A673 (cell line): ENCODE results near the gene SPIRE1. TPM values are rescaled to one million over a fixed set of nuclear protein-coding genes. Genes with fewer than 3 reads are reported as not detected.

Source experiments
- BruUV-seq: library from RNA; stranded (reverse); fragments of 400-500 nt; replicated peaks from 2 replicates; lab custom pipeline; 2021; lab: Mats Ljungman, UMichigan
- CTCF ChIA-PET: fragments of 300-600 bp; sonication (Branson Sonifier 250); formaldehyde crosslinking; loops from one replicate; lab custom pipeline; 2022; ENCODE audit warnings: antibody characterized with exemption; lab: Charles Lee
- POLR2A ChIA-PET: fragments of 300-600 bp; sonication (Branson Sonifier 250); formaldehyde crosslinking; loops from one replicate; lab custom pipeline; 2022; ENCODE audit warnings: antibody characterized with exemption; ENCODE audit not compliant: low non-redundant PET; lab: Charles Lee
- DNase-seq: peaks from one replicate; pipeline ENCODE4 v3.0.0-alpha.2; 2015; ENCODE audit warnings: low spot score
- H3K27ac ChIP-seq: fragments of 200-600 bp; sonication (generic); 2 replicates; pipeline ENCODE4 v1.5.1; 2016; ENCODE audit warnings: mixed run types, low read depth, mild to moderate bottlenecking, mixed read lengths, antibody characterized with exemption, low read length; ENCODE audit not compliant: poor library complexity, severe bottlenecking
- H3K27me3 ChIP-seq: fragments of 200-600 bp; sonication (generic); replicated peaks from 2 replicates; pipeline ENCODE4 v1.6.1; 2017; ENCODE audit warnings: mixed run types, low read depth, mild to moderate bottlenecking, mixed read lengths, antibody characterized with exemption, low read length; ENCODE audit not compliant: insufficient read depth, poor library complexity
- H3K36me3 ChIP-seq: fragments of 200-600 bp; sonication (generic); 2 replicates; pipeline ENCODE4 v1.6.1; 2016; ENCODE audit warnings: mixed run types, mild to moderate bottlenecking, mixed read lengths, antibody characterized with exemption, low read length; ENCODE audit not compliant: insufficient read depth, poor library complexity, severe bottlenecking
- H3K4me1 ChIP-seq: fragments of 200-600 bp; sonication (generic); 2 replicates; pipeline ENCODE4 v1.6.1; 2017; ENCODE audit warnings: mixed run types, mild to moderate bottlenecking, mixed read lengths, antibody characterized with exemption, low read length; ENCODE audit not compliant: insufficient read depth, poor library complexity, severe bottlenecking
- H3K4me3 ChIP-seq: fragments of 200-600 bp; sonication (generic); 2 replicates; pipeline ENCODE4 v1.5.1; 2016; ENCODE audit warnings: low read depth, mixed run types, mild to moderate bottlenecking, mixed read lengths, low read length; ENCODE audit not compliant: poor library complexity, severe bottlenecking
- H3K9me3 ChIP-seq: fragments of 200-600 bp; sonication (generic); 2 replicates; pipeline ENCODE4 v1.6.1; 2016; ENCODE audit warnings: mixed run types, low read depth, mild to moderate bottlenecking, mixed read lengths, antibody characterized with exemption, low read length; ENCODE audit not compliant: poor library complexity, severe bottlenecking
- CTCF ChIP-seq: fragments of 300-800, 200-600 bp; sonication (generic); conservative IDR thresholded peaks from 2 replicates; pipeline ENCODE4 v1.5.1; 2017; ENCODE audit warnings: low read depth, mild to moderate bottlenecking, antibody characterized with exemption, low read length, moderate library complexity, mixed read lengths
- EZH2 ChIP-seq: fragments of 200-600 bp; sonication (generic); IDR thresholded peaks from 2 replicates; pipeline ENCODE4 v1.6.1; 2017; ENCODE audit warnings: borderline replicate concordance, low read depth, mild to moderate bottlenecking, mixed read lengths, antibody characterized with exemption, low read length; ENCODE audit not compliant: poor library complexity, severe bottlenecking
- intact Hi-C: fragments of 100-400 bp; cut with micrococcal nuclease; formaldehyde crosslinking; loops from one replicate; pipeline ENCODE4 v1.10.0; 2022; ENCODE audit not compliant: unreplicated experiment
- total RNA-seq: library from RNA; stranded (reverse); gene quantifications from 2 replicates; pipeline ENCODE4 v1.2.3, GENCODE V29; 2021

SPIRE1 gene
- total RNA-seq, 1 experiment from 2014 or later = 18.1 TPM

DNA sequence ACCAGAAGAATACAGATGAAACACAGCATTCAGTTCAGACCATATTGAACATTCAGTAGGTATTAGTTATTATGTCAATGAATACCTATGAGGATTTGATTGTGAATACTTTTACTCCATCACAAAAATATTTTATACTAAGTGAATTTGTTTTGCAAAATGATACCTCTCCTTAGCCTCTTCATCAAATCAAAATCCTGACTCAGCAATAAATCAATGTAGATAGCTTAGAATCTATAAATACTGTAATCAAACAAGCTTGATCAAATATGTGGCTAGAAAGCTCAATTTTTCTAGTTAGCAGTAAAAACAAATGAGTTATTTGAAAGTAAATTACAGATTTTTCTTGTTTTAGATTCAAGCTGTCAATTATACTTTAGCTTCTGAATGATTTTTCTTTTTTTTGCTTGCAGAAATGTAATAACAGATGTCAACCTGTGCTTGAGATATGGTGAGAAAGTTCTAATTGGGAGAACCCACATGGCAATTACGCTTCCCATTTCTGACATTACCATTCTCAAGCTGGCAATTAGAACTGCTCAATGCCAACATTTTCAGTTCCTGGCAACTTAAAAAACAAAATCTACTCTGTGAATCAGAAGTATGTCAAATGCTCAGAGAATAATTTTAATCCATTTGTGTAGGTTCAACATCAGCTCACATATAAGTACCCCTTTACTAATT, 140.6 kb downstream of the SPIRE1 start:
- no TSS peak for BruUV-seq
- H3K4me1 ChIP-seq = peaks cover 17% of the 10 kb centered on the region
- no peaks in the 10 kb centered on the region for H3K9me3 ChIP-seq
- ChIA-PET CTCF (no interaction called here), POLR2A (no interaction called here)
- no peak overlapping the region for H3K27ac ChIP-seq
- intact Hi-C loops = no loop called here
- H3K4me3 ChIP-seq = no peak overlapping the region
- no peaks in the 10 kb centered on the region for H3K36me3 ChIP-seq
- H3K27me3 ChIP-seq = no peaks in the 10 kb centered on the region
- no peak for DNase-seq
- TF ChIP-seq EZH2 (no peak), CTCF (no peak)

DNA sequence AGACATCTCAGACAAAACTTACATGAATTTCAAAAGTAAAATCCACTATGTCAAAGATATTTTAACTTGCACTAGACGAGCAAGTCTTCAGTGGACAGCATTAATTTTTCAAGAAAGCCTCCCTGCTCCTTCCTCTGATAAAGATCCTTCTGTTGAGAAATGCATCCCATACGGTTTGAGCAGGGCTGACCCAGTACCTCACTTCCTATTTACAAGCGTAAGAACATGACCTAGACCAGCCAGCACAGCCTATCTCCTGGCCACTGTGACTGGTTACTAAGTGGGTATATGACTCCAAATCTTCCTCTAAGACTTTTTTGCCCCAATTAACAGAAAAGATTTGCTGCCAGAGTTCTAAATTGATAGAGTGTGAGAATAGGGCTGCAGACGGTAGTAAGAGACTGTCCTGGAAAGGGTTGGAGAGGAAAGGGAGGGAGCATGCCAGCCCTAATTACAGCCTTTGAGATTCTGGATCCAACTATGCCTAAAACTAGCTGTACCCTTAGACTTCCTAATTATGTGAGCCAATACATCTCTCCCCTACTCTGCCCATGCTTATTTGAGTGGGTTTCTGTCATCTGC, 141.8 kb downstream of the SPIRE1 start:
- ChIA-PET CTCF (no interaction called here), POLR2A (no interaction called here)
- BruUV-seq = no TSS peak
- Histone ChIP-seq H3K36me3 (no peaks in the 10 kb centered on the region), H3K4me3 (no peak overlapping the region), H3K4me1 (peaks cover 17% of the 10 kb centered on the region), H3K9me3 (no peaks in the 10 kb centered on the region), H3K27ac (no peak overlapping the region), H3K27me3 (no peaks in the 10 kb centered on the region)
- DNase-seq = no peak
- no peak for TF ChIP-seq CTCF
- no peak for TF ChIP-seq EZH2
- intact Hi-C loops = no loop called here

DNA sequence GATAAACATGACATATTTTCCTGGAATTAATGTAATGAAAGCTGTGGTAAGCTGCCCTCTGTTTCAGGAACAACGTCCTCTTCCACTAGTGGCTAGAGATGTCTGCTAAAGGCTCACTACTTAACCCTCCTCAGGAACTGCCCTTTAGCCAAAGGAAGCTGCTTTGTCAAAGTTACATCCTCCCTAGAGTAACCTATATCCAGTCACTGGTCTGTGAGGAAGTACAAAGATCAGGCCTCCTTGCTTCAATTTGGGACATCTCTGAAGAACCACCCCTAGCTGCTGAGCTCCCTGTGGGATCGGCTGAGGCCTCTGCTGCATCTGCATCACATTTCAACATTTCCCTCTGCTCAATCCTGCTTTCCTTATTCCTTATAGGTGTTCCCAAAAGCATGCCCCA, 142.4 kb downstream of the SPIRE1 start:
- no peaks in the 10 kb centered on the region for H3K27me3 ChIP-seq
- POLR2A ChIA-PET = no interaction called here
- intact Hi-C loops = no loop called here
- peaks cover 12% of the 10 kb centered on the region for H3K4me1 ChIP-seq
- H3K4me3 ChIP-seq = no peak overlapping the region
- no peak for DNase-seq
- TF ChIP-seq CTCF (no peak), EZH2 (no peak)
- H3K27ac ChIP-seq = no peak overlapping the region
- H3K9me3 ChIP-seq = no peaks in the 10 kb centered on the region
- CTCF ChIA-PET = no interaction called here
- H3K36me3 ChIP-seq = no peaks in the 10 kb centered on the region
- no TSS peak for BruUV-seq
